HG03103 (cell line): ENCODE data around the gene ADSS1.

Experiments
- ATAC-seq: cut with Tn5 transposase; IDR thresholded peaks from one replicate; pipeline ENCODE4 v1.9.1; 2021; ENCODE audit warnings: low read depth; ENCODE audit not compliant: unreplicated experiment

Gene ADSS1

DNA sequence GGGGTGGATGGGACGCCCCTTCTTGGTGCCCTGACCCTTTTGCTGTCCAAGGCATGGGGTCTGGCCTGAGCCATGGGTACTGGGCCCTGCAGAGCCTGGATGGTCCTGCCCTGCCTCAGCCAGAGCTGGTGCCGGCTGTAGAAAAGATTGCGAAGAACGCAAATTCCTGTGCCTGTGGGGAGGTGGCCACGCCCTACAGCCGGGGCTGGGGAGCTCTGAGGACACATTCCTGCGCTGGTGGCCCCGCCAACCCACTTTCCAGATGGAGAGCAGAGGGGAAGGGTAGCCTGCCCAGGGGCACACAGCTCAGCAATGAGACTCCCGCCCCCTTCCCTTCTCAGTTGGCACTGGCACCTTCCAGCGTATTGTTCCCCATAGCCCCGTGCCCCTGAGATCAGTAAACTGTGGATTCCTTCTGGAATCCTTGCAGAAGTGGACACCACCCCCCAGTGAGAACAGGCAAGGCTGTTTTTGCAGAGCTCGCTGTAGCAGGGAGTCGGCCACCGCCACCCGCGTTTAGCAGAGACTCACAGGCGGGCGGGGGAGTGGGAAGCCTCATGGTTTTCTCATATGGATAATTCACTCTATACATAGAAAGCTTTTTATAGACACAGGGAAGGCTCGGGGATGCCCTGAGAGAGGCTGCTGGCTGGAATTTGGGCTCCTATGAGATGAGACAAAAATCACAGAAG lies 26.0 kb upstream of the ADSS1 start:
- ATAC-seq, result no peak

DNA sequence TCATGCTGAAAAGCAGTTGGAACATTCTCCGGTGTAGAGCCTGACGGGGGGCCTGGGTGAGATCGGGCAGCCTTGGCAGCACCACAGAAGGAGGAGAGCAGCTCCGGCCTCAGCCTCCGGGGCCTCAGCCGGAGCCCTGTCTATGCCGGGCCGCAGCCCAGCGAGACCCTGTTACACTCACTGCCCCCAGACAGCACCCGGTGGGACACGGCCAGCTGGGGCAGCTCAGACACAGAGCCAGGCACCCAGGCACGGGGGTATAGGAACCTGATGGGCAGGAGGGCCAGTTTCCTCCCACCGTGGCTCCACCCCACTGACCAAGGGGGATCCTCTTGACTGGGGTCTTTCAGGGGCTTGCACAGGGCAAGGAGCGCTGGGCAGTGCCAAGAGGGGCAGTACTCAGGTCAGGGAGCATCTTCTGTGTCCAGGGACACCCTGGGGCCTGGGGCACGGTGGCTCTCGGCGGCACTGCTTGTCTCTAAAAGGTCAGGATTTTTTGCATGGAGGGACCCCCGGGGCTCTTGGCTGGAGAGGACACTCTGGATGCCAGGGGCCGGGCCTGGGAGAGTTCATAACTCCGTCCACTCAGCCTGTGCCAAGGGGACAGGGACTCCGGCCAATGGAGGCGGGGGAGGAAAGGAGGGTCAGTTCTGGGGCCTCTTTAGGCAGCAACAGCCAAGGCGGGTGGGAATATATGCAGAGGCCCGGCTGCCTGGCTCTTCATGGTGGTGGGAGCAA lies 25.2 kb upstream of the ADSS1 start:
- ATAC-seq, result no peak

DNA sequence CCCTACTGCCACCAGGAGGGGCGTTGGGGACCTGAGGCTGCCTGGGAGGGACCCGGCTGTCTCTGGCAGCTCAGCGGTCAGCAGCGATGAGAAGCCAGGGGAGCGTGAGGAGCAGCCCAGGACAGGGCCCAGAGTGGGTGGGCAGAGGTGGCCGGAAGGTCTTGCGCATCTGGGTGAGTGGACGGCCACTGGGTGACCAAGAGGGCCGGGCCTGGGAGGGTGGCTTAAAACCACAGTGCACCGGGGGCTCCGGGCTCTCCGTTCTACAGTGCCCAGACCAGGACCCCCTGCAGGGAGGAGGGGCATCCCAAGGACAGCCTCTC lies 24.6 kb upstream of the ADSS1 start:
- ATAC-seq, result no peak

DNA sequence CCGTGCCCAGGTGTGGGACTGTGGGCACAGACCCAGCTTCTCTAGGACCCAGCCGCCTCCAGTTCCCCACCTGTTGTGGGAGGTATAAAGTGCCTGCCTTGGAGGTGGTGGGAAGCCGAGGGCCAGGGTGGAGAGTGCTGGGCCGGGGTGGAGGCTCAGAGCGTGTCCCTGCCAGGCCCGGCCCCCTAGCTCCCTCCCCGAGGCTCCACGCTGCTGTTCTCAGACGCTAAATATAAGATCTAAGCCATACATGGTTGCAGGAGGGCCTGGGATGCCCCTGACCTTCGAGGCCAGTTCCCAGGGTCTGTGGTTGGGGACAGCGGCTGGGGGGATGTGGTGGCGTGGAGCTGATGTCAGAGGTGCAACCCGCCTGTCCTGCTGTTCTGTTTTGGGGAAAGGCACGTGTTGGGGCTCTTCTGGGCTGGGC lies 23.8 kb upstream of the ADSS1 start:
- no peak for ATAC-seq

DNA sequence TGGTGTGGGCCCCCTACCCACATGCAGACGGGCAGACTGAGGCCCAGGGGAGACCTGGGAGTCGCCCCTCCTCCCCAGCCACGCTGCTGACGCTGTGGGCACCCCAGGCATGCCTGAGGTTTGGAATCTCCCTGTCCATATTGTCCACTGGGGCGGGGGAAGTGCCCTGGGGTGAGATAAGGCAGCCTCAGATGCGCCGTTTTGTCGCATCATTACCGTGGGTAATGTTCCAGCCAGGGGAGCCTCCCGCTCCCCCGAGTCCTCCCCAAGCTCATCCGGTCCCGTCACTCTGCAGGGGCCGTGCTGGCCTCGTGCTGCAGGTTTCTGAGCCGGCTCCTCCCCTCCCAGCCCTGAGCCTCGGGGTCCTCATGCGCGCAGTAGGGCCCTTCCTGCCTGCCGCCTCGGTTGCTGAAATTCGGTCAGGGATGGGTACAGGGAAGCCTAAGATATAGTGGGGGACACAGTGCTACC lies 23.2 kb upstream of the ADSS1 start:
- ATAC-seq, result no peak

DNA sequence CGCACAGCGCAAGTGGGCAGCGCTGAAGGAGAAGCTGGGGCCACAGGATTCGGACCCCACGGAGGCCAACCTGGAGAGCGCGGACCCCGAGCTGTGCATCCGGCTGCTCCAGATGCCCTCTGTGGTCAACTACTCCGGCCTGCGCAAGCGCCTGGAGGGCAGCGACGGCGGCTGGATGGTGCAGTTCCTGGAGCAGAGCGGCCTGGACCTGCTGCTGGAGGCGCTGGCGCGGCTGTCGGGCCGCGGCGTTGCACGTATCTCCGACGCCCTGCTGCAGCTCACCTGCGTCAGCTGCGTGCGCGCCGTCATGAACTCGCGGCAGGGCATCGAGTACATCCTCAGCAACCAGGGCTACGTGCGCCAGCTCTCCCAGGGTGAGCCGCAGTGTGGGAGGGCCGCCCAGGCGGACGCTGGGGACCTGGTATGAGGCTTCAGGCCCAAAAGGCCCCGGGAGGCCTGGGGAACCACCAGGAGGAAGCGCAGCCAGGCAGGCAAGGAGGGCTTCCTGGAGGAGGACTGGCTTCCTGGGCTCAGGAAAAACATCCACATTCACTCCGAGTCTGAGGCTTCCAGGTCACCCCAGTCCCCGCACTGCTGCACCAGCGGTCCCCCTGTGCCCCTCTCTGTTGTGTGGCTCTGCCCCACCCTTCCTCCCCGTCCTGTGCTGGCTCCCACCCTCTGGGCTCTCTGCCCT lies 22.5 kb upstream of the ADSS1 start:
- no peak for ATAC-seq

DNA sequence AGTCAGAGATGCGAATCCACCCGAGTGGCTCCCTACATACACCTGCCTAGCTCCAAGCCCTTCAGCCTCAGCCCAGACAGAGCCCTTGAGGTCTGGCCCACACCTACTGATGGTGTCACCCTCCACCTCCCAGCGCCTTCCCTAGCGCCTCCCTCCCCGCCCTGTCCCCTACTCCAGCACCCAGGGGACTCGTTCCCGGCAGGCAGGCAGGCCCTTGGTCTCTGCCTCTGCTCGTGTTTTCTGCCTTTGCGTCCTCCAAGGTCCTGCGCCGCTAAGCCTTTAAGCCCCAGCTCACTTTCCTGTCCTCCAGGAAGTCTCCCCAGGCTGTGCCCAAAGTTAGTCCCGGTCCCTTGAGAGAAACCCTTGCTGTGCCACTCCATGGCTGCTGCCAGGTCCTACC lies 21.9 kb upstream of the ADSS1 start:
- no peak for ATAC-seq

DNA sequence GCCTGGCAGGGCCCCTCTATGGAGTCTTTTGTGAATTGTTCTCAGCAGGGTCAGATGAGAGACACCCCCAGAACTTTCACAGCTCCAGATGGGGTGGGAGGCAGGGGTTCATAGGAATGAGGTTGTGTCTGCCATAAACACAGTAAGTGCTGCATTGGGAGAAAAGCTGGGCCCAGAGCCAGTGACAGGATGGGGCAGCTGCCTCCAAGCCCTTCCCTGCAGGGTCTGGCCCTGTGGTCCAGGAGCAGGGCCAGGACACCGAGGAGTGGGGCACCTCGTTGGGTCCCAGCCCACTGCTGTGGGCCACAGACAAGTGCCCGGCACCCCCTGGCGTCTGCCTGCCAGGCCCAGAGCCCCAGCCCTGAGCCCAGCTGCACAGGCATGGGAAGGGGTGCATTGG lies 21.4 kb upstream of the ADSS1 start:
- ATAC-seq, result no peak

DNA sequence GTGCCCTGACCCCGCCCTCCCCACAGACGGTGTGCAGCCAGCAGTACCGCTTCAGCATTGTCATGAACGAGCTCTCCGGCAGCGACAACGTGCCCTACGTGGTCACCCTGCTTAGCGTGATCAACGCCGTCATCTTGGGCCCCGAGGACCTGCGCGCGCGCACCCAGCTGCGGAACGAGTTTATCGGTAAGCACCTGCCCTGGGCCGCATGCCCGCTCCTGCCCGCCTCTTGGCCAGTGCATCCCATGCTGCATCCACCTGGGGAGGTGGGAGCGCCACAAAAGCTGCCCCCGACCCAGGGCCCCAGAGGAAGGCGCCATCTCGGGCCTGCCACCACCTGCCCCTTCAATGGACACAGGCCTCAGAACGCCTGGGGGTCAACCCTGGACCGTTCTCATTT lies 20.8 kb upstream of the ADSS1 start:
- no peak for ATAC-seq

DNA sequence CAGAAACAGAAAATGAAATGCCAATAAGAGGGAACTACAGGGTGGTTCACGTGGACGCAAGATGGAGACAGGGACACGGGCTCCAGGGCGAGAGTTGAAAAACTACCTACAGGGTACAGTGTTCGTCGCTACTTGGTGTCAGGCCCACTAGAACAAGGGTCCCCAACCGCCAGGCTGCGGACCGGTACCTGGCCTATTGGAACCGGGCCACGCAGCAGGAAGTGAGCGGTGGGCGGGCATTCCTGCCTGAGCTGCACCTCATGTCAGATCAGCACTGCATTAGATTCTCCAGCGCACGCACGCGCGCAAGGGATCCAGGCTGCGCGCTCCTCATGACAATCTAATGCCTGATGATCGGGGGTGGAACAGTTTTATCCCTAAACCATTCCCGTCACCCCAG lies 19.8 kb upstream of the ADSS1 start:
- no peak for ATAC-seq

DNA sequence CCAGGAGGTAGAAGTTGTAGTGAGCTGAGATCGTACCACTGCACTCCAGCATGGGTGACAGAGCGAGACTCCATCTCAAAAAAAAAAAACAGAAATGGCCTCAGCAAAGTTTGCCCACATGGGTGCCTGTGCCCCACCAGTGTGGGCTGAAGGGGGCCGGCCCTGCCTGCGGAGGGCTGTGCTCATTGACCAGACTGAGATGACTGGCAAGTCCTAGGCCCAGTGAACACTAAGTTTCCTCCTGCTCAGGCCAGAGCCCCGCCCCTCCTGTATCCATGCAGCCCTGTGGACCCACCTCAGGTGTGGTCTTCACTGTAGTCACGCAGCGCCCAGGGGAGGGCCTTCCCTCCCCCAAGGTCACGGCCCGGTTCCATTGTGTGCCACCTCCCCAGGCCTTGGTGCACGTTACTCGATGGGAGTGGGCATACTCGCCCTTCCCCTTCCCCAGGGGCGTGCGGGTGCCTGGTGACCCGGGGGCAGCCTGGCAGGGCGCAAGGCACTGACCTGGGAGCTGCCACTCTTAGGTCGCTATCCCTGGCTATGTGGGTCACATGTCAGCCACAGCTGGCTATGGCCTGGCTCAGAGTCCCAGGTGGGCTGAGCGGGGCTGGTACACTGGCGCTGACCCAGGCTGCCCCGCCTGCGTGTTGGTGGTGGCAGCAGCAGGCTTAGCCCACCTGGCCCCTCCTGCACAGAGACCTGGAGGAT lies 18.5 kb upstream of the ADSS1 start:
- no peak for ATAC-seq

DNA sequence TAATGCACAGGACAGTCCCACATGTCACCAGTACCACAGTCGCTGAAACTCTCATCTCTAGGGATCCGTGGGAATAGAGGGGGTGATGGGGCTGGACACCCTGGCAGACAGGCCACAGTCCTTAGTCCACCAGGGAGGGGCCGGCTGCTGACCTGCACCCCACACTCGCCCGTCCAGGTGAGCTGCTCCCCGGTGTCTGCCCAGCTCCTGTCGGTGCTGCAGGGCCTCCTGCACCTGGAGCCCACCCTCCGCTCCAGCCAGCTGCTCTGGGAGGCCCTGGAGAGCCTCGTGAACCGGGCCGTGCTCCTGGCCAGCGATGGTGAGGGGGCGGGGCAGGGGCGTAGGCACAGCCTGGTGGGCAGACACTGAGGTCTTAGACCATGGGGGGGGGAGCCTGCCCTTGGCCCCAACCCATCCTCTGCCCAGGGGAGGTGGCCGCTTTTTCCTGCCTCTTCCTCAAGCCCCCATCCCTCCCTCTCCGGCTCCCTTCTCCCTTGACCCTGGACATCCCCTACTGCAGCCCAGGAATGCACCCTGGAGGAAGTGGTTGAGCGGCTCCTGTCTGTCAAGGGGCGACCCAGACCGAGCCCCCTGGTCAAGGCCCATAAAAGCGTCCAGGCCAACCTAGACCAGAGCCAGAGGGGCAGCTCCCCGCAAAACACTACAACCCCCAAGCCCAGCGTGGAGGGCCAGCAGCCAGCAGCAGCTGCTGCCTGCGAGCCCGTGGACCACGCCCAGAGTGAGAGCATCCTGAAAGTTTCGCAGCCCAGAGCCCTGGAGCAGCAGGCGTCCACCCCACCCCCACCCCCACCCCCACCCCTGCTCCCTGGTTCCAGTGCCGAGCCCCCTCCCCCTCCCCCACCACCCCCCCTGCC lies 17.1 kb upstream of the ADSS1 start:
- no peak for ATAC-seq

DNA sequence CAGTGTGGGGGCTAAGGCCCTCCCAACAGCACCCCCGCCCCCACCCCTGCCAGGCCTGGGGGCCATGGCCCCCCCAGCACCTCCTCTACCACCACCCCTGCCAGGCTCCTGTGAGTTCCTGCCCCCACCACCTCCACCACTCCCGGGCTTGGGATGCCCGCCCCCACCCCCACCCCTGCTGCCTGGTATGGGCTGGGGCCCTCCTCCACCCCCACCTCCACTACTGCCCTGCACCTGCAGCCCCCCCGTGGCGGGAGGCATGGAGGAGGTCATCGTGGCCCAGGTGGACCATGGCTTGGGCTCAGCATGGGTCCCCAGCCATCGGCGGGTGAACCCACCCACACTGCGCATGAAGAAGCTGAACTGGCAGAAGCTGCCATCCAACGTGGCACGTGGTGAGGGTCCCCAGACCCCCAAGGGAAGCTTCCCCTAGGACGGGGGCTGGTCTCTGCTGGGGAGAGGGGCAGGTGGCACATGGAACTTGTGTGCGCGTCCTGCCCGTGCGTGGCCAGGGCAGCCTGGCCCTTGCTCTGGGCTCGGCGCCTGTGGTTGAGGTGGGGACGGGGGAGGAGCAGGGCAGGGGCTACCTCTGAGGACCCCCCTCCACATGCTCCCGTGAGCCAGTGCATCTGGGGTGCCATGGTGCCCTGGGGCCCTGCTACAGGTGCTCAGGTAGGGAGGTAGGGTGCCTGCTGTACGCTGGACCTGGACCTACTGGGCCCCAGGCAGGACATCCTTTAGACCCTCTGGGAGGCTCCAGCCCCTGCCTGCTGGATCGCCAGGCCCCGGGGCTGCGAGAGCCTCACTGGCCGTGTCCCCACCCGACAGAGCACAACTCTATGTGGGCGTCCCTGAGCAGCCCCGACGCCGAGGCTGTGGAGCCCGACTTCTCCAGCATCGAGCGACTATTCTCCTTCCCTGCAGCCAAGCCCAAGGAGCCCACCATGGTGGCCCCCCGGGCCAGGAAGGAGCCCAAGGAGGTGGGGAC lies 16.1 kb upstream of the ADSS1 start:
- ATAC-seq, result no peak

DNA sequence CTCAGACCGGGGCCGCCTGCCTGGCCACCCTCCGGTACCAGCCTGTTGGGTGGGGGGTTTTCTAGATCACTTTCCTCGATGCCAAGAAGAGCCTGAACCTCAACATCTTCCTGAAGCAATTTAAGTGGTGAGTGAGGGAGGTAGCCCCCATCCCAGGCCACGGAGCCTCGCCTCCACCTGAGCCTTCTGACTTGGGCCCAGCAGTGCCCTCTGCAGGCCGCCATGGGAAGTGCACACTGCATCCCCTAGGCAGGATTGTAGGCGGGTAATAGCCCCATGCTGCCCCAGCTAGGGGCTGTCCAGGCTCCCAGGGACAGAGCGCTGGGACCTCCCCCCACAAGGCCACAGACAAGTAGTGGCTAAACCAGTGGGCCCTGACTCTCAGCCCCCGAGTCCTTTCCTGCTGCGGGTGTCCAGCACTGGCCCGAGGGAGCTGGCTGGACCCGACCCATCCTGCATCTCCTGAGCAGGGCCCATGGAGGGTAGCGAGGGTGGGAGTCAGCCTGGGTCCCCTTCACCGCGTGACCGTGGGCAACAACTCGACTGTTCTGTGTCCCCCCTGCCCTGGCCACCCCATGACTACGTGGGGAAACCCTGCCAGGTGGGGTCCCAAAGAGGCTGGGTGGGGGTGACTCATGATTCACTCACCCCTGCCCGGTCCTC lies 15.3 kb upstream of the ADSS1 start:
- no peak for ATAC-seq

DNA sequence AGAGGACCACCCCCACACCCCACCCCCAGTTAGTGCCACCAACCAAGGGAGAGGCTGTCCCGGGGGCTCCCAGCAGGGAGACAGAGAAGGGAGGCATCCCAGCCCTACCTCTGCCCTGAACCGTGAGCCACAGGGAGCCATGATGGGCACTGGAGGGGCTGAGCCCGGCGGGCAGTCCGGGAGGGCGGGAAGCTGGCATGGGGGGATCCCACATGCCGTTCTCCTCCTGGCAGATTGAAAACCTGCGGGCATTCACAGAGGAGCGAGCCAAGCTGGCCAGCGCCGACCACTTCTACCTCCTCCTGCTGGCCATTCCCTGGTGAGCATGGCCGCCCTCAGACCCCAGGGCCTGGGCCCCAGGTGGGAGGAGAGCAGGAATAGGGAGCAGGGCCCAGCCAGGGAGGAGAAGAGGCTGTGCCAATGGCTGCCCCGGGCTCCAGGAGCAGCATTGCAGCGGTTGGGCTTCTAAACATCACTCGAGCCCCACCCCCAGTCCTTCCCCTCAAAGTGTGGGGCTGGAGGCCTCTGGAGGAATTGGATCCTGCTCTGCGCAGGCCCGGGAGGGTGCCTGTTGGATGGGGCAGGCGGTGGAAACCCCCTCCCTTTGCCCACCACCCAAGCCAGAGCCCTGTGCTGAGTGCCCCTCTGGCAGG lies 14.5 kb upstream of the ADSS1 start:
- ATAC-seq, result no peak

DNA sequence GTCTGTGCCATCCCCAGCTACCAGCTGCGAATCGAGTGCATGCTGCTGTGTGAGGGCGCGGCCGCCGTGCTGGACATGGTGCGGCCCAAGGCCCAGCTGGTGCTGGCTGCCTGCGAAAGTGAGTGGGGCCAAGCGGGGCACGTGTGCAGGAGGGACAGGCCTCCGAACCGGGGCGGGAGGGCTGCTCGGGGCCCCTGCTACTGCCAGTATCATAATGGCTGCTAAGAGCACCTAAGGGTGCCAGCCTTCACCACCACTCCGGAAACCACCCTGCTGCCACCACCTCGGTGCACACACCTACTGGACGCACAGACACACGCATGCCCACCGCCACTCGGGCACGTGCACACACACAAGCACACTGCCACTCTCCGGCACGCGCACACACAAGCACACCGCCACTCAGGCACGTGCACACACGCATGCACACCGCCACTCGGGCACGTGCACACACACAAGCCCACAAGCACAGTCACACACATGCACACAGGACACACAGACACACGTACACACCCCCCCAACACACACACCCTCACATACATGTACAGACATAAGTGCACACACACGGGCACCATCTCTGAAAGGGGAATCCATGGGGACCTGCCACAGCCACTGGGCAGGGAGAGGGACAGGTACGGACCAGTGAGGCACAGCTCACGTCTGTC lies 13.8 kb upstream of the ADSS1 start:
- no peak for ATAC-seq

DNA sequence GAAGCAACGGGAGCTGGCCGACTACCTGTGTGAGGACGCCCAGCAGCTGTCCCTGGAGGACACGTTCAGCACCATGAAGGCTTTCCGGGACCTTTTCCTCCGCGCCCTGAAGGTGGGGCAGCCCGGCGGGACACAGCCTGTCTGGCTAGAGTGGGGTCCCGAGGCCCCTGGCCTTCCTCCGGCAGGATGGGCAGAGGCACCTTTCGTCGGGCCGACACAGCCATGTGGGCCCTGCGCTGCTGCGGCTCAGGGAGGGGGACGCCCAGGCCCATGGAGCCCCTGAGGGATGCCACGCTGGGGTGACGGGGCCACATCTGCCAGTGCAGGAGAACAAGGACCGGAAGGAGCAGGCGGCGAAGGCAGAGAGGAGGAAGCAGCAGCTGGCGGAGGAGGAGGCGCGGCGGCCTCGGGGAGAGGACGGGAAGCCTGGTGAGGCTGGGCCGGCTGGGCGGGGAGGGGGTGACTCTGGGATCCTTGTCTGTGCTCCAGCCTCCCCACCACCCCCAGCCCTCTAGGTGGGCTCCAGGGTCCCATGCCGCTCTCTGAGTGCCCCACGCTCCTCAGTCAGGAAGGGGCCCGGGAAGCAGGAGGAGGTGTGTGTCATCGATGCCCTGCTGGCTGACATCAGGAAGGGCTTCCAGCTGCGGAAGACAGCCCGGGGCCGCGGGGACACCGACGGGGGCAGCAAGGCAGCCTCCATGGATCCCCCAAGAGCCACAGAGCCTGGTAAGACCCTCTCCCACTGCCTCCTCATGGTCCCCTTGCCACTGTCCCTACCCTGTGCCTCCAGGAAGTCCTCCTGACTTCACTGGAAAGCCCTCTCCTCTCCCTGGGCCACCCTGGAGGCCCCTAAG lies 10.9 kb upstream of the ADSS1 start:
- no peak for ATAC-seq
